GM21619 (cell line): ENCODE measurements around the gene JMJD6.
"Not testable (repeated sequence)": the region's sequence is repeated elsewhere in the genome, so short reads cannot be mapped to it uniquely, and the experiment has no call there.

Source experiments
- ATAC-seq: cut with Tn5 transposase; IDR thresholded peaks from one replicate; pipeline ENCODE4 v1.9.1; 2021; ENCODE audit not compliant: unreplicated experiment

JMJD6 gene

GRCh38 chr17:76726231-76726775 is at the start of gene JMJD6:
Gene JMJD6 (minus strand): TSS chr17:76726606. CDS start chr17:76726475, 131 bp downstream.
- peak; percentile 57 for ATAC-seq

- no peak for ATAC-seq
Measured at GRCh38 chr17:76775021-76775600, 48.7 kb upstream of the JMJD6 start.

GRCh38 chr17:76772842-76773525 is 46.6 kb upstream of the JMJD6 start:
- ATAC-seq: no peak

GRCh38 chr17:76758570-76758969 is 32.2 kb upstream of the JMJD6 start:
- ATAC-seq: no peak

GRCh38 chr17:76757256-76757655 is 30.9 kb upstream of the JMJD6 start:
- no peak for ATAC-seq

GRCh38 chr17:76755285-76755684 is 28.9 kb upstream of the JMJD6 start:
- no peak for ATAC-seq

- no peak for ATAC-seq
Measured at GRCh38 chr17:76753061-76753961, 26.9 kb upstream of the JMJD6 start.

- no peak for ATAC-seq
Measured at GRCh38 chr17:76752006-76752405, 25.6 kb upstream of the JMJD6 start.

GRCh38 chr17:76751416-76751993 is 25.1 kb upstream of the JMJD6 start:
- no peak for ATAC-seq

GRCh38 chr17:76748657-76749056 is 22.3 kb upstream of the JMJD6 start:
- no peak for ATAC-seq

- no peak for ATAC-seq
Measured at GRCh38 chr17:76747716-76748363, 21.4 kb upstream of the JMJD6 start.

GRCh38 chr17:76745785-76746184 is 19.4 kb upstream of the JMJD6 start:
- not testable (repeated sequence) for ATAC-seq

GRCh38 chr17:76744747-76745146 is 18.3 kb upstream of the JMJD6 start:
- ATAC-seq: no peak

GRCh38 chr17:76742958-76743357 is 16.6 kb upstream of the JMJD6 start:
- no peak for ATAC-seq

GRCh38 chr17:76740329-76741118 is 14.1 kb upstream of the JMJD6 start:
- no peak for ATAC-seq

- not testable (repeated sequence) for ATAC-seq
Measured at GRCh38 chr17:76739568-76740115, 13.2 kb upstream of the JMJD6 start.

GRCh38 chr17:76738468-76738850 is 12.1 kb upstream of the JMJD6 start:
- ATAC-seq: no peak

GRCh38 chr17:76737676-76738467 is 11.5 kb upstream of the JMJD6 start, which contains the start of gene MFSD11:
Gene MFSD11 (plus strand): TSS chr17:76738119. CDS start chr17:76738353, 234 bp downstream.
- peak; percentile 54 for ATAC-seq
